Cerebellar cortex (tissue), 1 donor: ENCODE results near the gene RPH3AL.

ENCODE experiments used
- DNase-seq: peaks from one replicate; pipeline ENCODE4 v3.0.0-alpha.2; 2015; ENCODE audit warnings: low spot score

Gene RPH3AL

DNA sequence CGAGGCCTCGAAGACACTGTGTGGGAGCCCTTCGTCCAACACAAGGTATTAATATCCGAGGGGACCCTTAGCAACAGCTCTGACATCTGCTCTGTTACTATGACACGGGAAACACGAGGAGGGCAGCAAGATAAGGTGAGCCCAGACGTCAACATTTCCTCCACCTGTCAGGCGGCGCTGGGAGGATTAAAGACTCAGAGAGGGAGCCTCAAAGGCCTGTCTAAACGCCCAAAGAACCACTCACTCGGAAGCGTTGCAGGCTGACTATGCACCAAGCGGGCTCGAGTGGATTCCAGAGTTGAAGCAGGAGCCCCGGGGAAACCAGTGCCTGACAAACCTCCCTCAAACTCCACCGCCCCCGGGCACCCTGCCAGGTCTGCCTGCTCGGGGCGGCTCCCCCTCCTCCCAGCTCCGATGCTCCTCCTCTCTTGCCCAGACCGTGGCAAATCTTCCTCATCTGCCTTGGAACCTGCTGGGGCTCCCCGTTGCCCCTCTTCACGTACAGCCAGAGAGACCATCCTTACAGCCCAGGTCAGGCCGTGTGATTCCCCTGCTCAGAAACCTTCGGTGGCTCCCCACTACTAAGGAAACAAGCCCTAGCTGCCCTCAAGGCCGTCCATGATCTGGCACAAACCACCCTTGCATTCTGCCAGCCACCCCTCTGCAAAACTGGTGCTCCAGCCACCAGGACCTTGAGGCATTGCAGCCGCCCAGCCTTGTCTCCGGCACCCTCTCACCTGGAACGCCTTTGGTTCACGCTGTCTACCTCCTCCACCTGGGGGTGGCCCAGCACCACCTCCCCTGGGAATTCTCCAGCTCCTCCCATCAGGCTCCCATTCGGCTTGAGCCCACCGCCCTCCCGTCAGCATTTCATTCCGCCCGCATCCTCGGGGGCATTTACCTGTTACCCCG, 16.2 kb downstream of the RPH3AL start:
- no peak for DNase-seq

DNA sequence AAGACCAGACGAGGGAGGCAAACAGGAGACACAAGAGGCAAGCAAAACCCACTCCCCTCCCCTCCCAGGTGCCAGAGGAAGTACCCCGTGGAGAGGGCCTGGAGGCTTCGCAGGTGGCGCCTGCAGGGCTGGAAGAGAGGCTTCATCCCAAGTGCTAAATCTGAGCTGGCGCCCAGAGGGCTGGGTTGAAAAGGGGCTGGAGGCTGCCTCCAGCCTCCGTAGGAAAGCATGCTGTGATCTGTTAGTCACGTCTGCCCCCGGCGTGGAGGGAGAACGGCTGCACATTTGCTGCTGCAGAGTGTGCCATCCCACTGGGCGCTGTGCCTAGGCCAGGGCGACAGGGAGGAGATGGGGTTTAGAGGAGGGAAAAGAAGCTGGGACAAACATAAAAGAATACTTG, 16.9 kb downstream of the RPH3AL start:
- no peak for DNase-seq

DNA sequence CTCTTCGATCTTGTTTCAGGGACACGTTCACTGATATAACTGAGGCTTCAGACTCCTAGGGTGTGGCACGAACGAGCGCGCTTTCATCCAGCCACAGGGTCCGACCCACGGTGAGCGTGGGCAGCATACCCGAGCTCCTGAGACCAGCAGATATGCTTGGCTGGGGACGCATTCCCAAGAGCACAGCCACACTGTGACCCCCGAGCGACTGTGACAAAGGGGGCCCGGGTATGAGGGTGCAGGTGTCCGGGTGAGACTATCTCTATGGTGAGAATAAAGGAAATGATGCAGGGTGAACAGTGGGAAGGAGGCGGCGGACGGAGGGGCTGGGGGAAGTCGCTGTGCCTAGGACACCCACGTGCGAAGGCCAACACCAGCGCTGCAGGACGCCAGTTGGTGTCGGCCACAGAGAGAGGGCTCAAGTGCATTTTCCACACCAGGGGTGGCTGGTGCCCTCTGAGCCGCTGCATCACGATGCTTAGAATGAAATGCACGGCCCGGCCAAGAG, 17.6 kb downstream of the RPH3AL start:
- no peak for DNase-seq

DNA sequence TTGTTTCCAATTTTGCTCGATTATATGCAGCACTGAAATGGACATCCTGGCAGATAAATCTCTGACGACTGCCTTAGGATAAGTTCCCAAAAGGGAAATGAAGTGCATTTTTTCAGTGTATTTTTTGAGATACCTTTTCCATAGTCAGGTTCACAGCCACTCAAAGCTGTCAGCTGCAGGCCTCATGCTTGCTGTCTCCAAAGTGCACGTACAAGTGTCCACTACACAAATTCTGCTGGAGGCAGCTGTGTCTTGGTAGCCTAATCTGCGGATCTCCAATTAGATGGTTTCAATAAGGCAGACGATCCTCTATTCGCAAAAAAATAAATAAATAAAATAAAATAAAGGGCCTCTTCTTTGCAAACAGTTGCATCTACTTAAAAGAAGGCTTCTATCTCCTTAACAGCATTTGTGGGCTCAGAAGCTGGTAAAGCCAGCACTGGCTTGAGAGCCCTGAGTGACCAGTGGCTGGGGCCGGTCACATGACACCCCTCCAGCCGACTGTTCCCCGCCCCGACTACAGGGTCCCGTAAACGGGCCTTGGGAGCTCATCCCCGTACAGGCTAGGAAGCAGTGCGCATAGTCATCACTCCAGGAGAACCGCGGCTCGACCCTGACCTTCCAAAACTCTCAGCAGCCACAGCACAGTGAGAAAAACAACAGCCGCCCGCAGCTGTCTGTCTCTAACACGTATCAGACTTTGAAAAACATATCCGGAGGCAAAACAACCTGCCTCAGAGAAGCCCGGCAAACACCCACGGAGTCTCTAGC, 18.8 kb downstream of the RPH3AL start:
- DNase-seq: peak; percentile 86

DNA sequence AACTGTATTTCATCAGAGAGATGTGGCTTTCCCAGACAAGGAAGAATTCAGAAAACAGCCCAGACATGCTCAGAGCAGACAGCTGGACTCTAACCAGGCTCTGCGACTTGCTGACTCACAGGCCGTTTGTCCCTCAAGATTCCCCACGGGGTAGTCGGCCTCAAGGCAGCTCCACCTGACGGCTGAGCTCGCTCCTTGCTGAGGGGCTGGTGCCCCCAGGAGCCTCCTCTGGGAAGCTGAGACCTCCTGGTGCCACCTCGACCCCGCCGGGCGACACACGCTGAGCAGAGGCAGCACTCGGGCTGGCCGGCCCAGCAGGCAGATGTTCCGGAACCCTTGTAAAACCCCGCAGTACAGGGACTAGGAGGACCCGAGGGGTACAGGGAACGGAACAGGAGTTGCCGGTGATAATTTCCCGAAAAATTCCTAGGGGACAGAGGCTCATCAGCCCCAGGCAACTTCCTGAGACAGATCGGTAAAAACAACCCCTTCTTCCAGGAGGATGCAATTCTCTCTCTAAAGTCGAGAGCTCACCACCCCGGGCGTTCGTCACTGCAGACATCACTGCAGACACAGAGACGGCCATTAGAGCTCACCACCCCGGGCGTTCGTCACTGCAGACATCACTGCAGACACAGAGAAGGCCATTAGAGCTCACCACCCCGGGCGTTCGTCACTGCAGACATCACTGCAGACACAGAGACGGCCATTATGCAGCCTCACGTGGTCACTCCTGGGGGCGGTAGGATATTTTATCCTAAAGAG, 19.9 kb downstream of the RPH3AL start:
- DNase-seq: no peak

DNA sequence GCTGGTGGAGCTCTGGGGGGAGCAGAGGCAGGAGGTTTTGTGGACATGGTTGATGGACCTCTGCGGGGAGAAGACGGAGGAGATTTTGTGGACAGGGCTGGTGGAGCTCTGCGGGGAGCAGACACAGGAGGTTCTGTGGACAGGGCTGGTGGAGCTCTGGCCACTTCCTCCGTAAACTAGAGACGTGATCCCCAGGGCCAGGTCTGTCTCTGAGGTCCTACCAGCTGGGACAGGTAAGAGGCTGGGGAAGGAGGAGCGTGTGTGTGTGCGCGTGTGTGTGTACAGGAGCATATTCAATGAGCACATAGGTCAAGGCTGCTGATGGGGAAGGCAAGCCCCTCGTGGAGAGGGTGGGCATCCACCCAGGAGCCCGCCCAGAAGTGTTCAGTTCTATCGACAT, 20.6 kb downstream of the RPH3AL start:
- peak; percentile 42 for DNase-seq

DNA sequence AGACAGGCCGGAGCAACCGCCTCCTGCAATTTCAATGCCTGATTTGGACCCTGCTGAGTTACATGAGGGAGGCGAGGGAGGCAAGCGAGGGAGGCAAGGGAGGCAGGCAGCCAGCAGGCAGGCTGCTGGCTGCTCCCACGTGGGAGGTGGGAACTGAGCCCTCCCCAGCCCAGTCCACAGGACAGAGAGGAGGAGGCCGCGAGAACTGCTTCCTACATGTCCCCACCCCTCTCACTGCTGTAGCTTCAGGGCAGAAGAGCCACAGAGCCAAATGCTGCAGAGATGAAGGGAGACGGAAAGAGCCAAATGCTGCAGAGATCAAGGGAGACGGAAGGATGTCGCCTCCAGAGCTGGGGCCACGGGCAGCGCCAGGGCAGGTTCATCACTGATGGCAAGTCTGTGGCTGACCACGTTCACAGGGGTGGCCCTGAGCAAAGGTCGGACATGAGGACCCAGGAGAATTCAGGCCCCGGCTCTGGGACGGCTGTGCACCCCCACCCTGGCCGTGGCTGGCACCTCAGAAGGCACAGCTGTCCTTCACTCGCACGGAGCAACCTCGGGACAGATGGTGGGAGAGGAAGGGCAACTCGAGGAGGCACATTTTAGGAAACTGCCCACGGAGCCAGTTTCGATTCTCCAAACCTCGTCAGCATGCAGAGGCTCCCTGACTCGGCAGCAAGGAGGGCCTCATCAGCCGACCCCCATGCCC, 21.5 kb downstream of the RPH3AL start:
- DNase-seq: peak; percentile 90

DNA sequence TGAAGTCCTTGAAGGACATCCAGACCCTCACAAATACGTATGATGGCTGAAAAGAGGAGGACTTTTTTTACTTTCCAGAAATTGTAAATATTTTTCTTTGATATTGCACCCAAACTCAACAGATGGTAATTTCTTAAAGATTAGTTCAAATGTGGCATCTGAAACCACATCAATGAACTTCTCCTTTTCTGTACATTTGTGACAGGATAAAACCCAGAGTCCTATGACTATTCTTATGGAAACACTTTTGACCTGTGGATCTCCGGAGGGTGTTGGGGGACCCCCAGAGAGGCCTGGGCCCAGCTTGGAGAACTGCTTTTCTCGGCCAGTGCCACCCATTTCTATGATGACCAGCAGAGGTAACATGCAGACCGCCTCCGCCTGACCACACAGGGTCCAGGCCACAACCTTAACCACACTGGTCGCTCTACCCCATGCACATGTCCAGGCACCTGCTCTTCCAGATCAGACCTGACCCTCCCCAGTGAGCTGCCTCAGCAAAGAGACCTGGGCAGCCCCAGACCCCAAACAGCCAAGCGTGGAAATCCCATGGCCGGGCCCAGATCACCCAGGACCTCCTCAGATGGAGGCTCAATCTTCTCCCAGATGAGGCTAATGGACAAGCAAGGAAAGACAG, 22.7 kb downstream of the RPH3AL start:
- DNase-seq: no peak

DNA sequence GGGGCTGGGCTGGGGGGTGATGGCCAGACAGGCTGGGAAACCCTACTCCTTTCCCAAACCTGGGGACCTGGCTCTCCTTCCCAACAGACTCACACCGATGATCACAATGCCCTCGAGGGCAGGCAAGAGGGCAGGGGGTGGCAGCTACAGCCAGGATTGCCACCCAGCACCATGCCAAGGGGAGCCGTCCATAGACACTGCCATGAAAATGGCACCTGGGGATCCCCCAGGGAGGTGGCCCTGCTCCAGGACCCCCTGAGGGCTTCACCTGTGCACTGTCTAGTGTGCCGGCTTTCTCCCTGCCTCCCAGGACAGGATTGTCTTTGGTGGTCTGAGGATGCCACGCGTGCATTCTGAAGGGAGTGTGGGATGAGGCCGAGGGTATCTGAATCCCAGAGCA, 24.6 kb downstream of the RPH3AL start:
- DNase-seq: no peak

DNA sequence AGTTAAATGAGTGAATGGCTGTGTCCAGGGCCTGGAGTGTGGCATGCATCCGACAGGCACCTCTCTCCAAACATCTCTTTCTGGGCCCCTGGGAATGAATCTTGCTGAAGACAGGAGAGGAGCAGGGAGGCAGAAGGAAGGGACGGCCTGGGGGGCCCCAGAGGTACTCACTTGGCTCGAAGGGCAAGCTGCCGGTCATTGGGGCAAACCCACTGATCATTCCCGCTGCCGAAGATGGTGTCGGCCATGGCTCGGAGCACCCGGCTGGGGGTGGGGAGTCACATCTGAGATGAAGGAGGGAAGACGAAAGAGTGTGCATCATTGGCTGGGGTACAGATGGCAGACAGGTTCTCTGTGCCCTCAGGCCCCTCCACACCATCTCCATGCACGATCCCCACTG, 25.3 kb downstream of the RPH3AL start:
- DNase-seq: no peak

DNA sequence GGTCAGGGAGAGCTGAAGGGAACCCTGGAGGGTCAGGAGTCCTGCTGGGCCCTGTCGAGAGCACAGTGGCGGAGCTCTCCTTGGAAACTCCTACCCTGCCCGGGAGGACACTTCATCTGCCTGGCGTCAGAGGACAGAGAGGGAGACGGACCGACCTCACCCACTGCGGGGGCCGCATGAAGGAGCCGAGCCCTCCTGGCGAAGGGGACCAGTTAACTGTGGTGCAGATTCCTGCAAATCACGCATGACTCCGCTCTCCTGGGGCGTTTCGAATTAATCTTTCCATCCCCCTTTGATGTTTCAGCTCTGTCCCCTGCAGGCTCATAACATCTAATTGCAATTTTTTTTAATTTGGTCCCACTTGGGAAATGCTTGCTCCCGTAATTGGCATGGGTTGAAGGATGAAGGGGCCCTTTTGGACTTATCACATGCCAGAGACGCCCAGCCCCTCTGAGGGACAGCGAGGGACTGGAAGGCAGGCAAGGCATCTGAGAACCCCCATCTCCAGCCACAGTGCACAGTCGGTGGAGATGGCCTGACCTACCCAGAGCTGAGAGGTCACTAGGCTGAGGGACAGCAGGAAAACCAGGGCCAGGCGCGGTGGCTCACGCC, 26.5 kb downstream of the RPH3AL start:
- DNase-seq: no peak

DNA sequence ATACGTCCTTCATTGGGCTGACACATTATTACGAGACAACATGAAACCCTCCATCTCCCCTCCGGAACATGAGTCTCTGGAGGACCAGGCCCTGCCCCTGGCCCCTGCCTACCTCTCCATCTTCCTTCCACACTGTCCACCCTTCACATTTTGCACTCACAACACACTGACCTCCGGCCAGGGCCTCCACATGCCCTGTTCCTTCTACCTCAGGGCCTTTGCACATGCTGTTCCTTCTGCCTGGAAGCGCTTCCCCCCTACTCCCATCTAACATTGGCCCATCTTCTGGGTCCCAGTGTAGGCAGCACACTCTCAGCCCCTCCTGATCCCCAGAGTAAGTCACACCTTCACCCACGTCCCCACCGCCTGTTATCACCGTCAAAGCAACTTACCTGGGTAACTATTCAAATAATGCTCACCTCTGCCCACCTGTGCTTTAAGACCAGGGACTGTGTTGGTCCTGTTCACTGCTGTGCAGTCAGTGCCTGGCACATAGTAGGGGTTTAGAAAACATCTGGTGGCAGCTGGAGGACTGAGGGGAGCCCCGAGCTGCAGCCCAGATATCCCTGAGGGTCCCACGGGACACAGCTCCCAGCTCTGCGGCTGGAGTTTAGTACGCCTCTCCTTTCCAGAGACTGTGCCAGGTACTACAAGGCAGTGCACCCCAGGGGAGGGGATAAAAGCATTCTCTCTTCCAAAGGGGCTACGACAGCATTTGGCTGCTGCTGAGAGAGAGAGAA, 27.2 kb downstream of the RPH3AL start:
- DNase-seq: no peak

DNA sequence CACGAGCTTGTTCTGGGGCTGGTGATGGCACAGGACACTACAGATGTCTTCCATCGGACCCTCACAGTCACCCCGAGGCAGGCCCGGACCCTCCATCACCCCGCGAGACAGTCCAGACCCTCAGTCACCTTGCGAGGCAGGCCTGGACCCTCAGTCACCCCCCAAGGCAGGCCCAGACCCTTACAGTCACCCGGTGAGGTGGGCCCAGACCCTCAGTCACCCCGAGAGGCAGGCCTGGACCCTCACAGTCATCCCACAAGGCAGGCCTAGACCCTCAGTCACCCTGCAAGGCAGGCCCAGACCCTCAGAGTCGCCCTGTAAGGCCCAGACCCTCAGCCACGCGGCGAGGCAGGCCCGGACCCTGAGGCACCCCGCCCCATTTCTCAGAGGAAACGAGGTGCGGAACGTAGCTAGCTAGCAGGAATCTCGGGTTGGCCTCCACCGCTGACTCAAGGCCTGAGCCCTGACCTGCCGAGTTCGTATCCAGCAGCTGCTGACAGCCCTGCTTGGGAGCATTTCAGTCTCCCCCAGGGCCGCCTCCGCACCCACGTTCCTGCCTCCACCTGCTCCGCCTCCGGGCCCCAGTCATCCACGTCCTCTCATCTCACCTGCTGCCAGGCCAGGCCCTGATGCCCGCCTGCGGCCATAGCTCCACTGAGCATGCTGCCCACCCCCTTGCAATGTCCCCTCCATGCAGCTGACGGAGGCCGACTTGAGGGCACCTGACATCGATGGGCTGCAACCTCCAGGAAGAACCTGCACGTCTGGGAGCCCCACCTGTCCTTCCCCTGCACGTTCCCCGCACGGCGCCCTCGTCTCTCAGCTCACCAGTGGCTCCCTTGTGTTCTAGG, 28.7 kb downstream of the RPH3AL start:
- no peak for DNase-seq

DNA sequence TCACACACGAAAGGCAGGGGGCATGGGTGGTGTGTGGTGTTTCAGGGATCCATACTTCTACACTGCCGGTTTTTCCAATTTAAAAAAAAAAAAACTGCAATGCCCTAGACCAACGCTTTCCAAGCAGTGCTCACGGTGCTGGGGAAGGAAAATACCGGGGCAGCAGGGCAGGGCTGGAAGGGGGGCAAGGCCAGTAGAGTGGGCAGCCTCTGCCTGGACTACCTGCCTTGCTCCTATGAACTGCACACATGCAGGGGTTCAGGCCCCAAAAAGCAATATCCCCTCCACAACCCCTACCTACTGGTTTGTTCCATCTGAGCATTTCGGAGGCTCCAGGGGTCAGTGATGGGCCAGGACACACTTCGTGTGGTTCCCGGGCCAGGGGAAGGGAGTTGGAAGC, 29.4 kb downstream of the RPH3AL start:
- no peak for DNase-seq

DNA sequence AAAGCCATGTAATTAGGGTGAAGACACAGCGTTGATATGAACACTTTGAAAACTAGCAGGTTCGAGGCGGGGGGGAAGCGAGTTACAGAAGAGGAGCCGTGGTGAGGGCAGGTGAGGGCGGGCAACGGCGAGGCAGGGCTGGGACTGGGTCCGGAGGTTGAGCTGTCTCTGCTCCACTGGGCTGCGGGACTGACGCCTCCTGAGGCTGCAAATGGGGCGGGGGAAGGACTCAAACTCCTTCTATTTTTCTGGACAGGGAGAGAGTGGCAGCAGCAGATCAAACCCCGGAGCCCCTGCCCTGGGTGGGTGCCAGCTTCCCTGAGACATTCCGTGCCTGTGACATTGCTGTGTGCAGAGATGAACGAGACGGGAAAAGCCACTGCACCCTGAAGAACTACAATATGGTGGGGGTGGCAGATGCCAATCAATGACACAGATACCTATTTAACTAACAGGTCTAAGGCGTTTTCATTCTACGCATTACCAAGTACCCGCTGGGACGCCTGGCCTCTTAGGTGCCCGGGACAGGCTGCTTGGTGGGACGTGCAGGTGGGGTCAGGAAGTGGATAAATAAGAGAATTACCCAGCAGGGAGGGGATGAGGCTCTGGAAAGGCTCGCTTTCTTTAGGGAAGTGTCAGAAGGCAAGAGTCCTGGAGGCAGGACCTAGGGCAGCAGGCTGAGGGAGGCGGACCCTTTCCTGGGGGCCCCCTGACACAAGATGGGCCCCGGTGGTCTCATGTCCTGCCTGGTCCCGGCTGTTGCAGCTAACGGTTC, 30.4 kb downstream of the RPH3AL start:
- no peak for DNase-seq

DNA sequence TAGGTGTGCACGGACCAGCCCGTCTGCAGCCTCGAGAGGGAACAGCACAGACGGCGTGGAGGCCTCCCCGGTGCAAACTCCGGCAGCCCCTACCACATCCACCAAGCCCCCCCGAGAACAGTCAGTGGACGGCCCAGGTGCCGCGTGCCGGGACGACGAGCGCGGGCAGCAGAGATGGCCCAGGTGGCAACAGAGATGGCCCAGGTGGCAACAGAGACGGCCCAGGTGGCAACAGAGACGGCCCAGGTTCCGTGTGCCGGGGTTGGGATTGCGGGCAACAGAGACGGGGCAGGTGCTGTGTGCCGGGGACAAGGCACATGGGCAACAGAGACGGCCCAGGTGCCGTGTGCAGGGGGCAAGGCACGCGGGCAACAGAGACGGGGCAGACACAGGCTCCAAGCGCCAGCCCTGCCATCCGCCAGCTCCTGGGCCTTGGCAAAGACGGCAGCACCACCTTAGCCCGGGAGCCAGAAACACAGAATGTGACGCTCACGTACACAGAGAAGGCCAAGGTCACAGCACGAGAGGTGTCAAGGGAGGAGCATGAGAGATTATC, 31.1 kb downstream of the RPH3AL start:
- DNase-seq: no peak

DNA sequence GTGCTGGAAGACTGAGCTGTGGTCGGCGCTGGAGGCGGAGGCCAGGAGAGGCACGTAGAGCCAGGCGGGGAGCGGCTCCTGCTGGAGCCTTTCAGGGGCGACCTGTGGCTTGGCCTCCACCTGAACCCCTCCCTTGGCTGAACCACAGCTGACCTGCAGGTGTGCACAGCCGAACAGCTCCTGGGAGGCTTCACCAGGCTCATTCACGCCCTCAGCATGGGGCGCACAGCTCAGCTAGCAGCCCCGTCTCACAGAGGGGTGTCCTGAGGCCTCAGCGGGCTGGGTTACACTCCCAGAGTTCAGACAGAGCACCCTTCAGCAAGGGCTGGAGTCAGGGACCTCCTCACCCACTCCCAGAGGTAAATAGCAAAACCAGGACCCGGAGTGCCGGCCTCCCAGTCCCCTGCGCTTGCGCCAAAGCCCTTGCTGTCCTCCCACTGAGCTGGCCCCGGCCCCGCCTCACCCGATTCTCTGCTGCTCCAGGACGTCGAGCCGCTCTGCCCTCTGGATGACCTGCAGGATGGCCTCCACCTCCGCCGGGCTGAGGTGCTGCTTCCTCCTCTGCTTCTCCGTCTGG, 31.7 kb downstream of the RPH3AL start:
- DNase-seq: no peak

DNA sequence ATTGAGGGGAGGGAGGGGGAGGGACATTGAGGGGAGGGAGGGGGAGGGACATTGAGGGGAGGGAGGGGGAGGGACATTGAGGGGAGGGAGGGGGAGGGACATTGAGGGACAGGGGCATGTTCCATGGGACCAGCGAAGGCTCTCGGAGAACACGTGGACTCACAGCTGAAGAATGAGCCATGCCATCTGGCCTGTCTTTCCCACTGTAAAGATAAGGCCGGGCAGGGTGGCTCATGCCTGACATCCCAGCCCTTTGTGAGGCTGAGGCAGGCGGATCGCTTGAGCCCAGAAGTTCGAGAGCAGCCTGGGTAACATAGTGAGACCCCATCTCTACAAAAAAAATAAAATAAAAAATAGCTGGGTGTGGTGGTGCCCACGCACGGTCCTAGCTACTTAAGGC, 32.5 kb downstream of the RPH3AL start:
- no peak for DNase-seq
